Neural progenitor cell (in vitro differentiated cells): ENCODE measurements around the gene GPR143.

Experiments
- CTCF ChIP-seq: fragments of 200-600 bp; sonication (generic); IDR thresholded peaks from 2 replicates; pipeline ENCODE4 v1.5.1; 2017; ENCODE audit warnings: antibody characterized with exemption, mild to moderate bottlenecking
- EZH2phosphoT487 ChIP-seq: fragments of 200-600 bp; sonication (generic); IDR thresholded peaks from 2 replicates; pipeline ENCODE4 v1.6.1; 2017; ENCODE audit warnings: antibody characterized with exemption

GRCh38 chrX:9703406-9703805 lies 62.2 kb downstream of the GPR143 start:
- no peak for TF ChIP-seq CTCF
- TF ChIP-seq EZH2phosphoT487 = no peak
